ENCODE measurements around the gene ZNF516.

The ZNF516 gene

GRCh38 chr18:76491473-76491775 lies 3.6 kb downstream of the ZNF516 start:
- peak in 1 of 2 experiments; percentile 61 for DNase-seq (ENCODE audit: low read depth in 1 of 2, low spot score in 1 of 2)
- Histone ChIP-seq H3K27ac (replicated peaks) (peak overlapping the region; percentile 92), H3K27me3 (ENCODE audit: insufficient read depth, poor library complexity, severe bottlenecking) (no peaks in the 10 kb centered on the region), H3K4me3 (replicated peaks; ENCODE audit: insufficient read depth, low read length) (peak overlapping the region; percentile 79)
- TF ChIP-seq, protein P1, sequence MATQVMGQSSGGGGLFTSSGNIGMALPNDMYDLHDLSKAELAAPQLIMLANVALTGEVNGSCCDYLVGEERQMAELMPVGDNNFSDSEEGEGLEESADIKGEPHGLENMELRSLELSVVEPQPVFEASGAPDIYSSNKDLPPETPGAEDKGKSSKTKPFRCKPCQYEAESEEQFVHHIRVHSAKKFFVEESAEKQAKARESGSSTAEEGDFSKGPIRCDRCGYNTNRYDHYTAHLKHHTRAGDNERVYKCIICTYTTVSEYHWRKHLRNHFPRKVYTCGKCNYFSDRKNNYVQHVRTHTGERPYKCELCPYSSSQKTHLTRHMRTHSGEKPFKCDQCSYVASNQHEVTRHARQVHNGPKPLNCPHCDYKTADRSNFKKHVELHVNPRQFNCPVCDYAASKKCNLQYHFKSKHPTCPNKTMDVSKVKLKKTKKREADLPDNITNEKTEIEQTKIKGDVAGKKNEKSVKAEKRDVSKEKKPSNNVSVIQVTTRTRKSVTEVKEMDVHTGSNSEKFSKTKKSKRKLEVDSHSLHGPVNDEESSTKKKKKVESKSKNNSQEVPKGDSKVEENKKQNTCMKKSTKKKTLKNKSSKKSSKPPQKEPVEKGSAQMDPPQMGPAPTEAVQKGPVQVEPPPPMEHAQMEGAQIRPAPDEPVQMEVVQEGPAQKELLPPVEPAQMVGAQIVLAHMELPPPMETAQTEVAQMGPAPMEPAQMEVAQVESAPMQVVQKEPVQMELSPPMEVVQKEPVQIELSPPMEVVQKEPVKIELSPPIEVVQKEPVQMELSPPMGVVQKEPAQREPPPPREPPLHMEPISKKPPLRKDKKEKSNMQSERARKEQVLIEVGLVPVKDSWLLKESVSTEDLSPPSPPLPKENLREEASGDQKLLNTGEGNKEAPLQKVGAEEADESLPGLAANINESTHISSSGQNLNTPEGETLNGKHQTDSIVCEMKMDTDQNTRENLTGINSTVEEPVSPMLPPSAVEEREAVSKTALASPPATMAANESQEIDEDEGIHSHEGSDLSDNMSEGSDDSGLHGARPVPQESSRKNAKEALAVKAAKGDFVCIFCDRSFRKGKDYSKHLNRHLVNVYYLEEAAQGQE (IDR thresholded peaks at IDR 0.05; ENCODE audit: insufficient replicate concordance, low read depth), result no peak
- no peak for TF ChIP-seq SPI1 (IDR thresholded peaks at IDR 0.05; ENCODE audit: borderline replicate concordance, low read depth)
- no peak for TF ChIP-seq GABPA (IDR thresholded peaks at IDR 0.05; ENCODE audit: low read depth)
- no peak for TF ChIP-seq POLR2AphosphoS5 (IDR thresholded peaks at IDR 0.05; ENCODE audit: low read depth)
- no peak for TF ChIP-seq CTCF (IDR thresholded peaks at IDR 0.05; ENCODE audit: insufficient read depth, low read length)

DNA sequence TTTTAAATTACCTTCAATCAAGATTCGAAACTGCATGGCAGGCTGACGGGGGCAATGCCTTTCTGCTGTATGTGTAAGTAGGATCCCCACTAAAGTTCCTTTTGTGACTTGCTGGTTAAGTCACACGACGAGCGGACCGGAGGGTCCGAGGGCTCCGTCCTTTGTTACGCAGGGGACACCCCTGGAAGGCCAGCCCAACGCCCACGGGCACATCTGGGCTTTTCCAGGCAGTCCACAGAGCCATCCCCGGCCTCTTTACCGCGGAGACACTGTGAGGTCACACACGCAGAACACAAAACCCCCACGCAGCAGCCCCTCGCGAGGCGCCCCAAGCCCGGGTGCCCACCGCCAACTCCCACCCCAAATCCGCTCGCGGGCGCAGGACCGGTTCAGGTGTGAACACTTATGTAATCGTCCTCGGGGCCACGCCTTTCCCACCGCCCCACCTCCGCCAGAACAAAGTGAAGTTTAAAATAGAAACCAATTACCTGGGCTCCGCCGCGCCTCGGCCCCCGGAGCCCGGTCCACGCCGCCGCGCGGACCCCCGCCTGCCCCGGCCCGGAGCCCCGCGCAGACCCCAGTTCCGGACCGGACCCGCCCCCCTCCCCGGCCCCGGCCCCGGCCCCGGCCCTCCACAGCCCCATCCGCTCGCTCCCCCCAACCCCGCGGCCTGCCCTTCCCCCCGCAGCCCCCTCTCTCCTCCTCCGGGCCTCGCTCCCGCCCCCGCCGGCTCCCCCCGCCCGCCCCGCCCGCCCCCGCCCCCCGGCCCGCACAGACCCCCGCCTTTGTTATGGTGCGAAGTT lies 4.2 kb downstream of the ZNF516 start:
- Histone ChIP-seq H3K4me3 (replicated peaks; ENCODE audit: insufficient read depth, low read length) (peak overlapping the region; percentile 79), H3K27me3 (ENCODE audit: insufficient read depth, poor library complexity, severe bottlenecking) (no peaks in the 10 kb centered on the region), H3K27ac (replicated peaks) (peak overlapping the region; percentile 32)

GRCh38 chr18:76490033-76490432 lies 5.0 kb downstream of the ZNF516 start:
- no peak for DNase-seq (ENCODE audit: low read depth in 1 of 2, low spot score in 1 of 2)
- Histone ChIP-seq H3K27ac (replicated peaks) (0 out of 2 replicates have a peak overlapping the region, but pooled peaks have one; percentile 32), H3K4me3 (replicated peaks; ENCODE audit: insufficient read depth, low read length) (peak overlapping the region; percentile 79), H3K27me3 (ENCODE audit: insufficient read depth, poor library complexity, severe bottlenecking) (no peaks in the 10 kb centered on the region)
- TF ChIP-seq, protein P1 (IDR thresholded peaks at IDR 0.05; ENCODE audit: insufficient replicate concordance, low read depth), result no peak
- TF ChIP-seq CTCF (IDR thresholded peaks at IDR 0.05; ENCODE audit: insufficient read depth, low read length) (no peak), GABPA (IDR thresholded peaks at IDR 0.05; ENCODE audit: low read depth) (no peak), POLR2AphosphoS5 (IDR thresholded peaks at IDR 0.05; ENCODE audit: low read depth) (no peak), SPI1 (IDR thresholded peaks at IDR 0.05; ENCODE audit: borderline replicate concordance, low read depth) (no peak)

More for the DNA sequence above, 4.2 kb downstream of the ZNF516 start:
- DNase-seq (ENCODE audit: low read depth in 1 of 2, low spot score in 1 of 2), result peak in 1 of 2 experiments; percentile 29
- TF ChIP-seq, protein P1 (IDR thresholded peaks at IDR 0.05; ENCODE audit: insufficient replicate concordance, low read depth), result no peak
- TF ChIP-seq POLR2AphosphoS5 (IDR thresholded peaks at IDR 0.05; ENCODE audit: low read depth), result peak; percentile 39; the same call in 1 of the 2 replicates
